GM19438 (cell line): Measurements from ENCODE around the gene ERICH6.

ENCODE experiments used
- ATAC-seq: cut with Tn5 transposase; IDR thresholded peaks from one replicate; pipeline ENCODE4 v1.9.1; 2021; ENCODE audit warnings: low read depth; ENCODE audit not compliant: unreplicated experiment

Gene ERICH6

DNA sequence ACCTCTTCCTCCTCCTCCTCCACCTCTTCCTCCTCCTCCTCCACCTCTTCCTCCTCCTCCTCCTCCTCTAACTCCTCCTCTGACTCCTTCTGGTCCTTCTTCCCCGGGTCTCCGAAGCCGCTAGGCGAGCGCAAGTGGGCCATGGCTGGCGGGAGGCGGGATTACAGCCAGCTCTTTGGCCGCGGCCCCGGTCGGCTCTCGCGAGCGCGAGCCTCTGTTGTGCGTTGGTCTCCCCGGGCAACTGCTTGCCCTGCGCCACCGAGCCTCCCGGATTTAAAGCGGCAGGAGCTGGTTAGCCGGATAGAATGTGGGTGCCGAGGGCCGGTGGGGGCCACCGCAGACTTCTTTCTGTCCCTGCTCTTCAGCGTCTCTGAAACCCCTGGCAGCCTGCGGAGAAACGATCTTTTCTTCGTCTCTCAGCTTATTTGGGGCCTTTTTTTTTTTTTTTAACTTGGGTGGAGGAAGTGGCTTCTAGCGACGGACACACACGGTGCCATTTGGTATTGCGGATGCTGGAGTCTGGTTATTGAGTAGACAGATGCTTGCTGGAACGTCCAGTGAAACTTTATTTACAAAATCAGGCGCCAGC is at the start of gene ERICH6:
Gene ERICH6, minus strand, starts transcription at position 165 of the 589 bp plus-strand sequence. Its CDS starts 22 bp downstream, at position 143.
- peak; percentile 98 for ATAC-seq

DNA sequence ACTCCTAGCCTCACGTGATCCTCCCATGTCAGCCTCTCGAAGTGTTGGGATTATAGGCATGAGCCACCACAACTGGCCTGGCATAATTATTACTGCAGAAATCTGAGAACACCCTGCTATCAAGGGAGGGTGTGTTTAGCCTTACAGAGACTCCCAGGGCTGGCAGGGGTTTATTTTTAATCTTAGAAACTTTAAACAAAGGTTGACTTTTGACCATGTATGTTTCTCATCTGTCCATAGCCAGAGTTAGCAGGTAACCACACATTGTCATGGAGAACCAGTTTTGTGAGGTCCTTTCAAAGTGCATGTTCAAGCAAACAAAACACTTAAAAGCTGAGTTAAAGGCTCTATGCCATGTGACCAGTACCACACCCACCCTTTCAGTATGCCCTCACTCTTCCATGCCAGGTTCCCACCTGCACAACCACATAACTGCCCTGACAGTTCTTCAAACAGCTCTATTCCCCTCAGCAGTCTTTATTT is 48.1 kb upstream of the ERICH6 start:
- no peak for ATAC-seq

DNA sequence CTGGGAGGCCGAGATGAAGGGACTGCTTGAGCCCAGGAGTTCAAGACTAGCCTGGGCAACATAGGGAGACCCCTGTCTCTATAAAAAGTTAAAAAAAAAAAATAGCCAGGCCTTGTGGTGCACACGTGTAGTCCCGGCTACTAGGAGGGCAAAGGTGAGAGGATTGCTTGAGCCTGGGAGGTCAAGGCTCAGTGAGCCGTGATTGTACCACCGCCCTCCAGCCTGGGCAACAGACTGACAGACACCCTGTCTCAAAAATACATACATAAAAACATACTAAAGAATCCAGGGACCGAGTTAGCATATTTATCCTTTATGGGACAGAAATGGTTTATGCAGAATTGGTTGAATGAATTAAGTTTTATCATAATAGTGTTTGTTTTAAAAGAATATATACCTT is 45.5 kb upstream of the ERICH6 start:
- ATAC-seq = no peak

DNA sequence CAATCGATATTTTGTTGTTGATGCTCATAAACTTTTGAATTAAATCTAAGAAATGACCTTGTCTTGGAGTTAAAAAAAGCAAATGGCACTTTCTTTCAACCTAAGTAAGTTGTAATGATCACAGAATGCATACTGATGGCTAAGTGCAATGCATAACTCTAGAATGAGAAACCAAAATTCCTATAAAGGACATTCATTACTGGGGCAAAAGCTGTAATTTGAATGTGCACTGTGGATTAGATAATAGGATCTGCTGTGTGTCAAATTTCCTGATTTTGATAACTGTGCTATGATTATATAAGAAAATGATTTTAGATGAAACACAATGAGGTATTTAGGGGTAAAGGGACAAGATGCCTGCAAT is 44.9 kb upstream of the ERICH6 start:
- no peak for ATAC-seq

DNA sequence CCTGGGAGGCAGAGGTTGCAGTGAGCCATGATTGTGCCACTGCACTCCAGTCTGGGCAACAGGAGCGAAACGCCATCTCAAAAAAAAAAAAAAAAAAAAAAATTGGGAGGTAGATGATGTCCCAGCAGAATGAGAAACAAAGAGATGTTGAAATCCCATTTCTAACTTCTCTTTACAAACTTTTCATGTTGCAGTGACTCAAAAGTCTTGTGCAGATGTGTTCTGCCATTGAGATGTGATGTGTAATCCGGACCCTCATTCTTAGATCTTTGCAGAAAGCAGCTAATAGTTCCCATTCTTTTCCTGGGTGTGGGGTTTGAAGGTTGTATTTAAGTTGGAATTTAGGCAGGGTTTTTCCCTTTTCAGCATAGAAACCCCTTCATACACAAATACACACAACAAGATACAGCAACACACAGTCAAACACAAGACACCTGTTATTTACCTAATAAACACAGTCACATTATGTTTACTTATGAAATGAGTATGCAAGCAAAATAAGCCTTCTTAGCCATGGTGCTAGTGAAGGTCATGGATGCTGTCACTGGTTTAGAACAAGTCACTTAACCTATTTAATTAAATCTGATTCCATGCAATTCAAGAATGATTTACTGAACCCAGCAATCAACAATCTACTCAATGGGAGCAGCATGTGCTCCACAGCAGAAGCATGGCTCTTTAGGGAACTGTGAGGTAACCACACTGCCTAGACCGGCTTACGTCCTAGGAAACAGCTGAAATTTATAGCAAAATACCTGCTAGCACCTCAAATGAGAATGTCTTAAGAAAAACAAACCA is 44.4 kb upstream of the ERICH6 start:
- no peak for ATAC-seq

DNA sequence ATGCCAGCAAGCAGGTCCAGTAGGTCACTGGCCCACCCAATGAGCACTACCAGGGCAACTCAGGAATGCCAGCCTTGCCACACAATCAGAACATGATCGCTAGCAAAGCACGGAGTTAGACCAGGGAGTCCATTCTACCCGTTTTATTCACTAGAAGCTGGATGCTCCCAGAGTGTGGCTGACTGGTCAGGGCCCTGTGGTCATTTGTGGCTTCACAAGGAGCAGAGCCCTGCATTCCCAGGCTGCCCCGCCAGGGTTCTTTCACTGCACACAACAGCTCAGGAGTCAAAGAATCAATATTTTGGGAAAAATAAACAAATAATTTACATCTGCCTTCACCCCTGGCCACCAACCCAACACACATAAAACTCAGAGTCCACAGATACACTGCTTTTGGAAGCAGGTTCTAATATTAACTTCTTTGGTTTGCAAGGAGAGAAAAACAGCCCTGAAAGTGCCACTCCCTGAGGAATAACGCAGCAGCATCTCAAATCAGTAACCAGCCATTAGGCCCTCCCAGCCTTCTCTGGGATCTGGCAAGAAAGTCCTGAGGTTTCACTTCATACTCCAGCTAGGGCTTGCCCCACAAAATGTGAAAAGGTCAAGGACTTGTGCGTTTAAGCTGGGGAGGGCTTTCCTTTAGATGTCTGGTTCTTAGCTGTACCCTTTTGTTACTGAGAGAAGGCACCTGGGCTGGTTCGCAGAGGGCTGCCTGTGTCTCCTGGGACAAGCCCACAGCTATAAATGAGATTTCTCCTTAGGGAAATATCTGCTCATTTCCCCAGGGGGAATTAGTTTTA is 43.3 kb upstream of the ERICH6 start:
- no peak for ATAC-seq

DNA sequence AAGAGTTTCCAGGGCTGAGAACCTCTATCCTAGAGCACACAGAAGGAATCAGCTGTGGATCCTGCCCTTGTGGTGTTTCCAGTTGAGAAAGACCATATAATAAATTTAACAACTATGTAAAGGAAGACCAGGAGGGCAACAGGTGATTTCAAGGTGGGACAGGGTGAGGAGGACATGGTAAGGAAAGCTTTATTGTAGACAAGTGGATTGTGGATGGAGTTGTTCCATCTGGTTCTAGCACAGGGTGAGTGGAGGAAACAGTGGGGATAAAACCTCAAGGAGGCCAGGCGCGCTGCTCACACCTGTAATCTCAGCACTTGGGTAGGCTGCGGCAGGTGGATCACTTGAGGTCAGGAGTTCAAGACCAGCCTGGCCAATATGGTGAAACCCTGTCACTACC is 42.1 kb upstream of the ERICH6 start:
- ATAC-seq = no peak

DNA sequence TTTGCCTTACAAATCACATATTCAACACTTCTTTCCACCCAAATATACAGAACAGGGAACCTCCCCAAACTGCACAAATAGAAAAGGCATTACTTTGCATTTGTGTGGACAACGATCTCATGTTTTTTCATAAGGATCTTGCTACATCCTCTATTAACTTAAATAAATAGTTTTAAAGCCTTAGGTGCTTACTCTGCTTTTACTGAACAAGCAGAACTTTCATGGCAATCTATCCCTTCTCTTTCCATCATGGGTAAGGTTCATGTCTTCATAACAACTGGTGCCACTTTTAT is 41.1 kb upstream of the ERICH6 start:
- ATAC-seq = no peak

DNA sequence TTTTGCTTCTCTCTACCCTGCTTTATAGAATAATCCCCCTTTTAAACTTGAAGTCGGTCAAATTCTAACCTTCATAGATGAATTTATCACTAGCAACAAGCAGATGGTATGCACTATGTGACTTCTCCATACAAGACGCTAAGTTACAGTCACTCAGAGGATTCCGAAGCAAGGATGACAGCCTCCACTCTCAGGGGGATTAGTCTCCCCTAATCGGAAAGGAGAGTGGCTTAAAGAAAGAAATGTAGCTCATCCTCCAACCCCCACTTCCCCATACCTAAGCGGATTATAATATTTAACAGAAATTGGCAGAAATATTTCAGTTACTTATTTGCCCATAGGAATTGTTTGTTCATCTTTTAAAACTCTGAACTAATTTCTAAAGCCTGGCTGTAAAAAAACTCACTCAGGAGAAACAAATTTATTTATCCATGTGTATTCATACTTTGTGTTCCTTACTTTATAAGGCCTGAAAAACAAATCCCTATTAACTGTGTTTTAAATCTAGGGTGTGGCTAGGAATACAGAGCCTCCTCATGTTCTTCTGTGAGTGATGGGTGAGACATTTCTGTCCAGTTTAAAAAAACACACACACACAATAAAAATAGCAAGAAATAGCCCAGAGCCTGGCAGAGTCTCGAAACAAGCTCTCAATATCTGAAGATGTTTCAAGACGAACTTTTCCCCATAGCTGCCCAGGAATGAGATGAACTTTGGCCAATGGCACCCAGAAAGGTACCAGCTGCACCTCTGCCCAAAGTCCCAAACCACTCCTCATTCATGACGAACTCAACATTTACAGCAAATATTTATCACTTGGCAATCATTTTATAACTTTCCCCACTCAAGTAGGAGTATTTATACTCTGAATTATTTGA is 40.6 kb upstream of the ERICH6 start:
- ATAC-seq = no peak

DNA sequence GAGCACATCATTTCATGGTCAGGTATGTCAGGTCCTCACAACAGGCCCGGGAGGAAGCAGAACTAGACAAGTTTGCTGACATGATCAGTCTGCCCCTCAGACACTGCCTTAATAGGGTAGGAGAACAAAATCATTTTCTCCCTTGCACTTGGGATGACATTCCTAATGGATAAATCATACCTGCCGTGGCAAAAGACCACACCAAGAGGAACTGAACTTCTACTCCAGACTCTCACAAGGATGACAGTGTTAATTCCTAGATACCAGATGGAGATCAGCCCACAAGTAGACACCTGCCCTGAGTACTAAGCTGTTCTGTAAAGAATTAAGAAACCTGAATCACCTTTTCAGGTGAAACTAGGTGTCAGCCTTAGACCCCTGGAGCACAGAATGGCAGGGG is 39.8 kb upstream of the ERICH6 start:
- no peak for ATAC-seq

DNA sequence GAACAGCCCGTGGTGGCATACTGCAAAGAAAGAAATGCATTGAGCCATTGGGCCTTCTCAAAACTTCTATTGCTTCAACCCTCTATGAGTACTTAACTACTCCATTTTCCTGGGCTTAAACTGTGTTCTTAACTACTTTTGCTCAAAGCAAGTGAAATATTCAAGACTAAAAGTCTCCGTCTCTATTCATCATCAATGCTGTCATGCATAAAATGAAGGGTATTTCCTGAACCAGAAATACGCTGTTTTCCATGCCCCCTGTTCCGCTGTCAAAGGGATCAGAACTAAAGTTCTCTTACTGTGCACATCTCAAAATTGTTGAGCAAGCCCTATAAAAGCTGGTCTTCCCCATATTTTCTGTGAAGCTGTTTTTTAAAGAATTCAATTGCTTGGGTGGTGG is 39.0 kb upstream of the ERICH6 start:
- no peak for ATAC-seq

DNA sequence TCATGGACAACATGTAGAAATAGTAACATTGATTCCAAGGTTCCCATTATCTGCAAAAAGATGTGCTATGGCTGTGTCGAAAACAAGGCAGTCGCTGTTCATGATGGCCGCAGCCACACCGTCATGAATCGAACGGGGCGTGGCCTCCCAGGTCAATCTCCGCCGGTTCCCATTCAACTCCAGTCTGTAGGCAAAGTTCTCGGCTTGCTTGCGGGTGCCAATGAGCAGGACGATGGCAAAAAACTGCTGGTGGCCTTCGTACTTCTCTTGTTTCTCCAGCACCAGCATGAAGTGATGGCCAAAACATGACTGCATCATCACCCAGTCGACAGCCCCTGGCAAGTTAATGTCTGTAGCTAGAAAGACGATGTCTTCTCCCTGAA is 38.4 kb upstream of the ERICH6 start:
- ATAC-seq = no peak

DNA sequence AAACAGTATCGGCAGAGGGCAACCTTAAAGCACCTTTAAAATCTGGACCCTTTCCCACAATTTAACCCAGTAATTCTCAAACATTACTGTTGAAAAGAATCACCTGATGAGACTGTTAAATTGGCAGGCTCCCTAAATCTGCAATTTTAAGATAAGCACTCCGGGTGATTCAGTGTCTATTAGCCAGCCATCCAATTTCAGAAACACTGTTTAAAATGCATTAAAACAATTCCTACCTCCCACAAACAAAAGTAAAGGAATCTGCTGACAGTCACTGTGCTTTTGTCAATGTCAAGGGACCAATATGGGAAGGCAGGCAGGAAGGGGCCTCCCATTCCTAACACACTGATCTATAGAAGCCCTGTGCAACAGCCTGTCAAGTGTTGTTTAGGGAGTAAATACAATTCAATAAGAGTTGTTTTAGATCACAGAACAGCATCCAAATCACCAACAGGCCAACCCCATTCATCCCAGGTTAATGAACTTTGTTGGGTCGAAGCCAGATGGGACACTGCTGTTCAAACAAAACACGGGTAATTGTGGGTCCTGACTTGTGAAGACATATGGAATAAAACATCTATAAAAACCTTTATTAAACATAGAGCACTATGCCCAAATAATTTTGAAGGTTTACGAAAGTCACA is 37.9 kb upstream of the ERICH6 start:
- no peak for ATAC-seq

DNA sequence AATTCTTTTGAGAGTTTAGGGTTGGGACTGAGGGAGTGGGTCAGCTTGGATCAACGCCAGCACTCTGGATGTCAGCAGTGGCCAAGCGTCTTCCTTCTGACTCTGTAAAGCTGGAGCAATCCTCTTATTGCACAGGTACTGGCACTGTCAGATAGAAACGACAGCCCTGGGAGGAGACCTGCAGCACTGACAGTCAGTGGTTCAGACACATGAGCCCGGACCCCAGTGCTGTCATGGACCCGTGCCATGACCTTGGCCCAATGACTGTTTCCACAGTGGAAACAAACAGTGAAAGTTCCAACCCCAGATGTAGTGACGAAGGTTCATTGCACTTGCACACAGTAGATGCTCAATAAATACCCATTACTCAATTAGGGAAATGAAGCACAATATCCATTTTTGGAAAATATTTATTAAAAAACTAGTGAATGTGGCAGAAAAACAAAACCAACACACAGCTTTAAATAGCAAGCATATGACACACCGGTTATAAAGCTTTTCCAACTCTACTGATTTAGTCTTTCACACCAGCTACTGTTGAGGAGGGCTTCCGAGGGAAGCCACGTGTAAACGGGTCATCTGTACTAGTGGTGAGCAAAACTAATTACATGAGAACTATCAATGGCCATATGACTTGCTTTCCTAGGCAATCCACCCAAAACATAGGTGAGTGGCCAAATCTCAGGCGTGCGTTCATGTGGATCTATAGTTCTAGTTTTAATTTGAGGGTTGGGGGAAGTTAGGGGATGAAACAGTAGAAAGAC is 37.2 kb upstream of the ERICH6 start:
- no peak for ATAC-seq

DNA sequence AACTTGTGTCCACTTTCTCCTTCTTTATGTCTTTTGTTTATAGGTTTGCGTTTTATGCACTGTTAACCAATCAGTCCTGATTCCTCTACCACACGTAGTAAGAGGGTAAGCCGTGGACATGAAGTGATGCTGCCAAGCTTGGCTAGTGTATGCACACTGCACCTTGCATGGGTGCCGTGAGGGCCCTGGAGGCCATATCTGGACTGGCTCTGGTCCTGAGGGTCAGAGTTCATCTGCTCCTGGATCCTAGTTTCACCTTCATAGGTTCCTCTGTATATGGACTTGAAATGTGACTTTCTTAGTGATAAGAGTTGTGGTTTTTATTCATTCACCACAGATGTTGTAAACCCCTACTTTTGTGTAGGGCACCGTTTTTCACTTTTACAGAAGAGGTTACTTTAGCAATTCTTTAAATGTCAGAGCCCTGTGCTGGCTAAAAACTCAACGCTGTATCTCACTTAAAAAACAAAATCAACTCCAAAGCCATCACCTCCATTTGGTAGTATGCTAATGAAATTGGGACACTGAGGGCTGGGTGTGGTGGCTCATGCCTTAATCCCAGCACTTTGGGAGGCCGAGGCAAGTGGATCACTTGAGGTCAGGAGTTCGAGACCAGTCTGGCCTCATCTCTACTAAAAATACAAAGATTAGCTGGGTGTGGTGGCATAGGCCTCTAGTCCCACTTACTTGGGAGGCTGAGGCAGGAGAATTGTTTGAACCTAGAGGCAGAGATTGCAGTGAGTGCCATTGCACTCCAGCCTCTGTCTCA is 36.3 kb upstream of the ERICH6 start:
- ATAC-seq = no peak

DNA sequence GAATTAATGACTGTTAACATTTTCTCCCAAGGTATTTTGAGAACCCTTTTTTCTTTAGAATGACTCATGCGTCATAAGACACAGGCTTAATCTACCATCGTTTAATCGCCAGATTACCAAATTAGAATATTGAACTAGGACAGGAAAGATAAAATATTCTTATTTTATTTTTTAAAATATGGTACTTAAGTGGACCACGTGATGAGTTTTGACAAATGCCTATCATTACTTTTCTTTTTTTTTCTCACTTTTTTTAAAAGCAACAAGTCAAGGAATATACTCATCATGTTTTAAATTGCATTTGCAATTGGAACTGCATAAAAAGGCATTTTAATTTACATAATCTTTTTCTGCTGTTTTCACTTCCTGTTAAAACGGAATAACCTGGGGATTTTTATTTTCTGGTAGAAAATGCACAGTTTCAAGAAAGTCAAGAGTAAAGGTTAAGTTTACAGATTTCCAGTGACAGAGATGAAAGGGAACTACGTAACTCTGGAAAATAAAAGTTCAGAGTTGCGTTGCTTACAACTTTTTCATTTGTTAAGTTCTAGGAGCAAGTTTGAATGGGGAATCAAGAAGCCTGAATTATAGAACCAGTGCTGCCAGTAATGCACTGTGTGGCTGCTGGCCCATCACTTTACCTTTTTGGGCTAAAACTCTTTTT is 35.6 kb upstream of the ERICH6 start:
- ATAC-seq = no peak

DNA sequence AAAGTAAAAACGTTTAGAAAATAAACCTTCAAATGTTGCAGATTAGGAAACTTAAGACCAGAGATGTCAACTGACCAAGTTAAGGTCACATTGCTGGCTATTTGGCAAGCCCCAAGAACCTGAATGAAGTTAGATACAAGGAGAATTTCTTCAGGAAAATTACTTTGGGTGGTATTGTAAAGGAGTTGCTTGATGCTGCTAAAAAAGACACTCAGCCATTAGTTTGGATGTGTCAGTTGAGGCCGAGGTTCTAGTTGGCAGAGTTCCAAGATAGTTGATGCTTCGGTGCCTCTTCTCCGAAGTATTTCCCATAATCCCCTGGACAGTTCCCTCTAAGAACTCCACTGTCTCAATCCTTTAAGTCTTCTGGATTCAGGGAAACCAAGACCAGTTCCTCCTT is 35.0 kb upstream of the ERICH6 start:
- ATAC-seq = no peak
